Measurements from ENCODE around the gene ALK.

- no peak for TF ChIP-seq CTCF (IDR thresholded peaks at IDR 0.05; ENCODE audit: low read length)
- TF ChIP-seq EZH2phosphoT487 (IDR thresholded peaks at IDR 0.05; ENCODE audit: low read length), result no peak
- no peak for TF ChIP-seq EZH2 (optimal IDR thresholded peaks at IDR 0.05; ENCODE audit: low read depth, low read length)
Observed at GRCh38 chr2:29166242-29167039, 754.9 kb downstream of the ALK start.
